GM12878 (cell line): Measurements from ENCODE around the gene MICAL3. TPM values are rescaled to one million over a fixed set of nuclear protein-coding genes. Genes with fewer than 3 reads are reported as not detected.

Source experiments
- ATAC-seq: fragments of 200-7000 bp; cut with Tn5 transposase; 3 replicates; pipeline ENCODE4 v1.9.1; 2020; ENCODE audit warnings: mild to moderate bottlenecking, moderate library complexity
- BruUV-seq: library from RNA; stranded (reverse); fragments of 400-500 nt; replicated peaks from 2 replicates; lab custom pipeline; 2021; lab: Mats Ljungman, UMichigan
- CTCF ChIA-PET: fragments of 300-600 bp; sonication (Branson Sonifier 250); formaldehyde crosslinking; extraction: SDS; loops from one replicate; lab custom pipeline; 2021; ENCODE audit warnings: inconsistent platforms; lab: Yijun Ruan, JAX
- POLR2A ChIA-PET: fragments of 350-600 bp; formaldehyde crosslinking; extraction: SDS; loops from one replicate; lab custom pipeline; 2021; ENCODE audit warnings: inconsistent platforms; lab: Charles Lee
- RAD21 ChIA-PET: fragments of 300-600 bp; sonication (Branson Sonifier 250); formaldehyde crosslinking; loops from one replicate; lab custom pipeline; 2023; ENCODE audit warnings: antibody characterized with exemption; ENCODE audit not compliant: unreplicated experiment; lab: Charles Lee
- SMC1A ChIA-PET: fragments of 300-600 bp; sonication (Branson Sonifier 250); formaldehyde crosslinking; loops from one replicate; lab custom pipeline; 2023; ENCODE audit not compliant: unreplicated experiment, uncharacterized antibody; lab: Charles Lee
- DNase-seq: peaks from one replicate; pipeline ENCODE4 v3.0.0-alpha.2; 2011; ENCODE audit warnings: low read depth, low spot score
- FAIRE-seq: peaks from 3 replicates; lab custom pipeline; 2011; peaks lifted over from hg19 to GRCh38; lab: Jason Lieb, UNC
- H2AFZ ChIP-seq: 2 replicates; pipeline ENCODE4 v1.6.0; 2011; ENCODE audit warnings: low read depth, low read length, control low read depth; ENCODE audit not compliant: control insufficient read depth
- H3K27ac ChIP-seq: 2 replicates; pipeline ENCODE4 v1.5.1; 2011; ENCODE audit warnings: control low read depth; ENCODE audit not compliant: control insufficient read depth, insufficient read depth
- H3K27me3 ChIP-seq, 2 experiments: replicated peaks in 1 of 2; 2 replicates each; pipeline versions ENCODE4 v1.6.0 to v1.6.1; 2011; ENCODE audit warnings: low read length in 1 of 2; ENCODE audit not compliant: control insufficient read depth in 2 of 2, insufficient read depth in 2 of 2
- H3K36me3 ChIP-seq, 2 experiments: 2 replicates each; pipeline ENCODE4 v1.5.1; 2011; ENCODE audit warnings: low read length in 1 of 2; ENCODE audit not compliant: control insufficient read depth in 2 of 2, insufficient read depth in 2 of 2
- H3K4me1 ChIP-seq: 2 replicates; pipeline ENCODE4 v1.6.1; 2011; ENCODE audit warnings: mild to moderate bottlenecking, low read length, moderate library complexity, mixed read lengths; ENCODE audit not compliant: control insufficient read depth, insufficient read depth
- H3K4me2 ChIP-seq: 2 replicates; pipeline ENCODE4 v1.6.0; 2011; ENCODE audit warnings: control low read depth; ENCODE audit not compliant: control insufficient read depth, insufficient read depth
- H3K4me3 ChIP-seq: fragments of 200-600 bp; sonication (generic); 2 replicates; pipeline ENCODE4 v1.5.1; 2016
- H3K79me2 ChIP-seq: 2 replicates; pipeline ENCODE4 v1.6.0; 2011; ENCODE audit warnings: low read length; ENCODE audit not compliant: control insufficient read depth, insufficient read depth
- H3K9ac ChIP-seq: 2 replicates; pipeline ENCODE4 v1.8.0; 2011; ENCODE audit warnings: low read length, control low read depth, mixed read lengths; ENCODE audit not compliant: control insufficient read depth, insufficient read depth
- H3K9me3 ChIP-seq: replicated peaks from 3 replicates; pipeline ENCODE4 v1.5.1; 2011; ENCODE audit warnings: mild to moderate bottlenecking, low read length; ENCODE audit not compliant: control insufficient read depth, insufficient read depth
- H4K20me1 ChIP-seq: 2 replicates; pipeline ENCODE4 v1.6.0; 2011; ENCODE audit not compliant: control insufficient read depth, insufficient read depth
- BCL11A ChIP-seq: IDR thresholded peaks from 2 replicates; pipeline ENCODE4 v1.6.1; 2011; ENCODE audit warnings: low read depth, low read length
- CBX5 ChIP-seq: sonication (generic); IDR thresholded peaks from 2 replicates; pipeline ENCODE4 v1.6.1; 2016; ENCODE audit warnings: low read depth, moderate library complexity, mild to moderate bottlenecking, inconsistent platforms
- CREM ChIP-seq: IDR thresholded peaks from 2 replicates; pipeline ENCODE4 v1.6.1; 2014; ENCODE audit warnings: antibody characterized with exemption, low read depth
- FOXK2 ChIP-seq: fragments of 450-650 bp; IDR thresholded peaks from 2 replicates; pipeline ENCODE4 v1.6.1; 2017; ENCODE audit warnings: mild to moderate bottlenecking, moderate library complexity
- POLR2AphosphoS2 ChIP-seq: IDR thresholded peaks from 2 replicates; pipeline ENCODE4 v1.6.1; 2011; ENCODE audit warnings: low read depth, mild to moderate bottlenecking, low read length, improper control_type of control experiment, moderate library complexity
- RAD21 ChIP-seq: IDR thresholded peaks from 2 replicates; pipeline ENCODE4 v1.6.1; 2011; ENCODE audit warnings: mild to moderate bottlenecking, low read depth, low read length, moderate library complexity; ENCODE audit not compliant: insufficient read depth
- SMARCA5 ChIP-seq: fragments of 450-650 bp; IDR thresholded peaks from 2 replicates; pipeline ENCODE4 v1.6.1; 2017; ENCODE audit warnings: mild to moderate bottlenecking
- SUPT20H ChIP-seq: IDR thresholded peaks from 2 replicates; pipeline ENCODE4 v1.6.1; 2011; ENCODE audit warnings: low read depth, mild to moderate bottlenecking, low read length, moderate library complexity, borderline replicate concordance; ENCODE audit not compliant: control insufficient read depth
- ZBED1 ChIP-seq: IDR thresholded peaks from 2 replicates; pipeline ENCODE4 v1.6.1; 2016; ENCODE audit warnings: borderline replicate concordance
- ZNF207 ChIP-seq: fragments of 450-650 bp; IDR thresholded peaks from 2 replicates; pipeline ENCODE4 v1.6.1; 2014; ENCODE audit warnings: antibody characterized with exemption, mild to moderate bottlenecking, borderline replicate concordance
- in situ Hi-C: fragments of 300-500 bp; cut with MboI; formaldehyde crosslinking; loops from 9 replicates; pipeline ENCODE4 v1.14.3; 2018; ENCODE audit warnings: mixed read lengths
- intact Hi-C: fragments of 100-400 bp; cut with micrococcal nuclease; formaldehyde crosslinking; loops from one replicate; pipeline ENCODE4 v1.14.2; 2022; ENCODE audit not compliant: unreplicated experiment
- polyA plus RNA-seq, 11 experiments: library from polyadenylated mRNA; depleted of rRNA in 4 of 11; unstranded in 6 of 11; stranded (reverse) in 5 of 11; fragments of >200 nt; fragmentation: Nextera tagmentation in 4 of 11; fragmentation: Illumina TruSeq in 1 of 11; extraction: Ambion mirVana in 4 of 11; extraction: Trizol in 1 of 11; gene quantifications; 1 replicate in 1 of 11; 2 replicates in 10 of 11; pipeline versions ENCODE4 v1.2.1 to v1.2.3, GENCODE V29; 2011 to 2016; ENCODE audit warnings: inconsistent platforms in 2 of 11, missing spikeins in 2 of 11, low read depth in 1 of 11
- total RNA-seq, 4 experiments: library from RNA; depleted of rRNA in 3 of 4; stranded (reverse); fragments of >200 nt in 3 of 4; fragmentation: Illumina TruSeq in 1 of 4; extraction: Trizol in 1 of 4; gene quantifications; 2 replicates each; pipeline versions ENCODE4 v1.2.1 to v1.2.3, GENCODE V29; 2013 to 2021
- TF ChIP-seq, protein P1 (sequence below): fragments of 450-650 bp; formaldehyde crosslinking; IDR thresholded peaks from 2 replicates; pipeline ENCODE4 v1.5.0; 2022; ENCODE audit warnings: mild to moderate bottlenecking, missing genetic modification characterization
- TF ChIP-seq, protein P2 (sequence below): fragments of 450-650 bp; formaldehyde crosslinking; IDR thresholded peaks from 2 replicates; pipeline ENCODE4 v1.4.0; 2022; ENCODE audit warnings: mild to moderate bottlenecking, moderate library complexity
- TF ChIP-seq, protein P3 (sequence below): fragments of 450-650 bp; IDR thresholded peaks from 2 replicates; pipeline ENCODE4 v1.6.1; 2014; ENCODE audit warnings: mild to moderate bottlenecking

MICAL3 gene
- total and polyA plus RNA-seq, 10 of the 15 experiments (the other 5 are each of a cell fraction or from before 2014, with no cell fraction given), result 2.6 to 92.2 (median 24.0) TPM

DNA sequence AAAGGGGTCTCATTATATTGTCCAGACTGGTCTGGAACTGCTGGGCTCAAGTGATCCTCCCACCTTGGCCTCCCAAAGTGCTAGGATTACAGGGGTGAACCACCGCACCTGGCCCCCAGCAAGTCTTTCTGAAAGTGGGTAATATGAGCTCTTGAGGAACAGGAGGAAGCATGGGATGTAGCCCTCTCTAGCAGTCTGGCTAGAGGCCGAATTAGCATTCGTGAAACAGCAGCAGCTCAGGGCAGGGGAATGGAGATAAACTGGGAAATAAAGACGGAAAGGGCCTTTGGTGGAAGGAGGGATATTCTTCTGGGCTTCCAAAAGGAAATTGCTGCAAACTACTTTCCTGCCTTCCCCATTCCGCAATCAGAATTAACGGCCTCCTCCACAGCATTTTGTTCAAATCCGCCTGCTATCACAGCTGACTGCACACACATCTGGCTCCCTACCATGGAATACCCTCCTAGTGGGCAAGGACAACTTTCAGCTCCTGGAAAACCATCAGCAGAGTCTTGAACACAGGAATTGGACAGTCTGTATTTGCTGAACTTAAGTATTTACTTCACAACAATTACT lies 44.3 kb downstream of the MICAL3 start (continued):
- no peak for TF ChIP-seq POLR2AphosphoS2
- TF ChIP-seq SUPT20H, result no peak
- no peak for TF ChIP-seq CBX5
- TF ChIP-seq BCL11A, result no peak
- no peak for TF ChIP-seq FOXK2

DNA sequence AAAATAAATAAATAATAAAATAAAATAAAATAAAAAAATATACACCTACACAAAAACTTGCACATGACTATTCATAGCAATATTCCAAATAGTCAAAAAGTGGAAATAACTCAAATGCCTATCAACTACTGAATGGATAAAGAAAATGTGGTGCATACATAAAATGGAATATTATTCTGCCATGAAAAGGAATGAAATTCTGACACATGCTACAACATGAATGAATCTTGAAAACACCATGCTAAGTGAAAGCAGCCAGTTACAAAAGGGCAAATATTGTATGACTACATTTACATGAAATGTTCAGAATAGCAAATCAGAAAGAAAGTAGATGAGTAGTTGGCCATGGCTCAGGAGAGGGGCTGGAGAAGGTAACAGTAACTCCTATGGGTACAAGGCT lies 46.3 kb downstream of the MICAL3 start:
- Histone ChIP-seq H3K79me2 (peaks cover 21% of the 10 kb centered on the region), H3K4me1 (peaks cover 19% of the 10 kb centered on the region), H3K4me2 (no peak overlapping the region), H3K36me3 (peaks cover 0 to 9% of the 10 kb centered on the region in 2 experiments; a peak in 3 of 4 replicates), H4K20me1 (no peaks in the 10 kb centered on the region)
- POLR2A ChIA-PET, result interaction anchor here (0.7 kb wide), 1 partner anchor 16 kb away, joined by 3 read pairs; no protein-coding TSS in a partner anchor
- no peak for ATAC-seq
- no peak for FAIRE-seq
- DNase-seq, result no peak
- intact Hi-C loops (loop anchor here (10.0 kb wide), 1 partner anchor 127 kb away; no protein-coding TSS in a partner anchor), in situ Hi-C loops (no loop called here)
- TF ChIP-seq, protein P1, sequence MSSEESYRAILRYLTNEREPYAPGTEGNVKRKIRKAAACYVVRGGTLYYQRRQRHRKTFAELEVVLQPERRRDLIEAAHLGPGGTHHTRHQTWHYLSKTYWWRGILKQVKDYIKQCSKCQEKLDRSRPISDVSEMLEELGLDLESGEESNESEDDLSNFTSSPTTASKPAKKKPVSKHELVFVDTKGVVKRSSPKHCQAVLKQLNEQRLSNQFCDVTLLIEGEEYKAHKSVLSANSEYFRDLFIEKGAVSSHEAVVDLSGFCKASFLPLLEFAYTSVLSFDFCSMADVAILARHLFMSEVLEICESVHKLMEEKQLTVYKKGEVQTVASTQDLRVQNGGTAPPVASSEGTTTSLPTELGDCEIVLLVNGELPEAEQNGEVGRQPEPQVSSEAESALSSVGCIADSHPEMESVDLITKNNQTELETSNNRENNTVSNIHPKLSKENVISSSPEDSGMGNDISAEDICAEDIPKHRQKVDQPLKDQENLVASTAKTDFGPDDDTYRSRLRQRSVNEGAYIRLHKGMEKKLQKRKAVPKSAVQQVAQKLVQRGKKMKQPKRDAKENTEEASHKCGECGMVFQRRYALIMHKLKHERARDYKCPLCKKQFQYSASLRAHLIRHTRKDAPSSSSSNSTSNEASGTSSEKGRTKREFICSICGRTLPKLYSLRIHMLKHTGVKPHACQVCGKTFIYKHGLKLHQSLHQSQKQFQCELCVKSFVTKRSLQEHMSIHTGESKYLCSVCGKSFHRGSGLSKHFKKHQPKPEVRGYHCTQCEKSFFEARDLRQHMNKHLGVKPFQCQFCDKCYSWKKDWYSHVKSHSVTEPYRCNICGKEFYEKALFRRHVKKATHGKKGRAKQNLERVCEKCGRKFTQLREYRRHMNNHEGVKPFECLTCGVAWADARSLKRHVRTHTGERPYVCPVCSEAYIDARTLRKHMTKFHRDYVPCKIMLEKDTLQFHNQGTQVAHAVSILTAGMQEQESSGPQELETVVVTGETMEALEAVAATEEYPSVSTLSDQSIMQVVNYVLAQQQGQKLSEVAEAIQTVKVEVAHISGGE (CRISPR knock-in tag), result no peak
- TF ChIP-seq ZNF207 (no peak), CREM (no peak), SMARCA5 (no peak), RAD21 (no peak), ZBED1 (no peak)
- TF ChIP-seq, protein P2, sequence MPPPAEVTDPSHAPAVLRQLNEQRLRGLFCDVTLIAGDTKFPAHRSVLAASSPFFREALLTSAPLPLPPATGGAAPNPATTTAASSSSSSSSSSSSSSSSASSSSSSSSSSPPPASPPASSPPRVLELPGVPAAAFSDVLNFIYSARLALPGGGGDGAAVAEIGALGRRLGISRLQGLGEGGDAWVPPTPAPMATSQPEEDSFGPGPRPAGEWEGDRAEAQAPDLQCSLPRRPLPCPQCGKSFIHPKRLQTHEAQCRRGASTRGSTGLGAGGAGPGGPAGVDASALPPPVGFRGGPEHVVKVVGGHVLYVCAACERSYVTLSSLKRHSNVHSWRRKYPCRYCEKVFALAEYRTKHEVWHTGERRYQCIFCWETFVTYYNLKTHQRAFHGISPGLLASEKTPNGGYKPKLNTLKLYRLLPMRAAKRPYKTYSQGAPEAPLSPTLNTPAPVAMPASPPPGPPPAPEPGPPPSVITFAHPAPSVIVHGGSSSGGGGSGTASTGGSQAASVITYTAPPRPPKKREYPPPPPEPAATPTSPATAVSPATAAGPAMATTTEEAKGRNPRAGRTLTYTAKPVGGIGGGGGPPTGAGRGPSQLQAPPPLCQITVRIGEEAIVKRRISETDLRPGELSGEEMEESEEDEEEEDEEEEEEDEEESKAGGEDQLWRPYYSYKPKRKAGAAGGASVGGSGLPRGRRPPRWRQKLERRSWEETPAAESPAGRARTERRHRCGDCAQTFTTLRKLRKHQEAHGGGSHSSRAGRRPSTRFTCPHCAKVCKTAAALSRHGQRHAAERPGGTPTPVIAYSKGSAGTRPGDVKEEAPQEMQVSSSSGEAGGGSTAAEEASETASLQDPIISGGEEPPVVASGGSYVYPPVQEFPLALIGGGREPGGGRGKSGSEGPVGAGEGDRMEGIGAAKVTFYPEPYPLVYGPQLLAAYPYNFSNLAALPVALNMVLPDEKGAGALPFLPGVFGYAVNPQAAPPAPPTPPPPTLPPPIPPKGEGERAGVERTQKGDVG (CRISPR knock-in tag), result no peak
- TF ChIP-seq, protein P3, sequence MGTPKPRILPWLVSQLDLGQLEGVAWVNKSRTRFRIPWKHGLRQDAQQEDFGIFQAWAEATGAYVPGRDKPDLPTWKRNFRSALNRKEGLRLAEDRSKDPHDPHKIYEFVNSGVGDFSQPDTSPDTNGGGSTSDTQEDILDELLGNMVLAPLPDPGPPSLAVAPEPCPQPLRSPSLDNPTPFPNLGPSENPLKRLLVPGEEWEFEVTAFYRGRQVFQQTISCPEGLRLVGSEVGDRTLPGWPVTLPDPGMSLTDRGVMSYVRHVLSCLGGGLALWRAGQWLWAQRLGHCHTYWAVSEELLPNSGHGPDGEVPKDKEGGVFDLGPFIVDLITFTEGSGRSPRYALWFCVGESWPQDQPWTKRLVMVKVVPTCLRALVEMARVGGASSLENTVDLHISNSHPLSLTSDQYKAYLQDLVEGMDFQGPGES, result no peak
- TF ChIP-seq, all 136 proteins: peak for 0
- BruUV-seq, result no TSS peak
- no peak overlapping the region for H3K27ac ChIP-seq
- no peaks in the 10 kb centered on the region; the same call in 1 of the 3 replicates for H3K9me3 ChIP-seq
- no peaks in the 10 kb centered on the region for H3K27me3 ChIP-seq
- CTCF ChIA-PET, result interaction anchor here (1.4 kb wide), 1 partner anchor 14 kb away, joined by 3 read pairs; no protein-coding TSS in a partner anchor
- no peak overlapping the region for H3K9ac ChIP-seq
- RAD21 ChIA-PET, result no interaction called here
- H3K4me3 ChIP-seq, result no peak overlapping the region
- H2AFZ ChIP-seq, result no peak overlapping the region
- SMC1A ChIA-PET, result interaction anchor here (1.8 kb wide), 1 partner anchor 14 kb away, joined by 5 read pairs; no protein-coding TSS in a partner anchor
